GM11168 (cell line): Measurements from ENCODE around the gene ATP8A2.
"Not testable (repeated sequence)": the region's sequence is repeated elsewhere in the genome, so short reads cannot be mapped to it uniquely, and the experiment has no call there.

Experiments used
- in situ Hi-C: fragments of 300-500 bp; cut with MboI; formaldehyde crosslinking; loops from one replicate; pipeline ENCODE4 v1.12.0; 2022; ENCODE audit warnings: low sequenced_read_pairs; ENCODE audit not compliant: unreplicated experiment

The ATP8A2 gene

GRCh38 chr13:25744178-25744577, 372.4 kb downstream of the ATP8A2 start:
- in situ Hi-C loops: no loop called here

GRCh38 chr13:25746131-25746530, 374.4 kb downstream of the ATP8A2 start:
- in situ Hi-C loops: no loop called here

- in situ Hi-C loops: no loop called here
Observed at GRCh38 chr13:25752957-25753551, 381.3 kb downstream of the ATP8A2 start.

GRCh38 chr13:25753976-25754375, 382.2 kb downstream of the ATP8A2 start:
- in situ Hi-C loops: no loop called here

GRCh38 chr13:25756251-25756650, 384.5 kb downstream of the ATP8A2 start:
- in situ Hi-C loops: no loop called here

GRCh38 chr13:25756912-25757311, 385.1 kb downstream of the ATP8A2 start:
- in situ Hi-C loops: no loop called here

- in situ Hi-C loops: no loop called here
Observed at GRCh38 chr13:25761041-25761440, 389.3 kb downstream of the ATP8A2 start.

GRCh38 chr13:25762281-25762680, 390.5 kb downstream of the ATP8A2 start:
- in situ Hi-C loops: no loop called here

GRCh38 chr13:25762795-25763377, 391.1 kb downstream of the ATP8A2 start:
- in situ Hi-C loops: no loop called here

GRCh38 chr13:25764378-25764777, 392.6 kb downstream of the ATP8A2 start:
- in situ Hi-C loops: no loop called here

GRCh38 chr13:25765266-25765665, 393.5 kb downstream of the ATP8A2 start:
- in situ Hi-C loops: no loop called here

GRCh38 chr13:25766576-25766975, 394.8 kb downstream of the ATP8A2 start:
- in situ Hi-C loops: no loop called here

- in situ Hi-C loops: no loop called here
Observed at GRCh38 chr13:25766991-25767390, 395.2 kb downstream of the ATP8A2 start.

GRCh38 chr13:25768376-25768775, 396.6 kb downstream of the ATP8A2 start:
- in situ Hi-C loops: no loop called here

- in situ Hi-C loops: no loop called here
Observed at GRCh38 chr13:25768838-25769237, 397.1 kb downstream of the ATP8A2 start.

- in situ Hi-C loops: no loop called here
Observed at GRCh38 chr13:25770601-25771000, 398.8 kb downstream of the ATP8A2 start.

- in situ Hi-C loops: no loop called here
Observed at GRCh38 chr13:25771202-25771601, 399.4 kb downstream of the ATP8A2 start.

GRCh38 chr13:25771641-25772478, 400.1 kb downstream of the ATP8A2 start:
- in situ Hi-C loops: no loop called here

GRCh38 chr13:25772534-25772933, 400.8 kb downstream of the ATP8A2 start:
- in situ Hi-C loops: not testable (repeated sequence)

- in situ Hi-C loops: not testable (repeated sequence)
Observed at GRCh38 chr13:25774056-25774455, 402.3 kb downstream of the ATP8A2 start.

- in situ Hi-C loops: no loop called here
Observed at GRCh38 chr13:25775275-25775674, 403.5 kb downstream of the ATP8A2 start.
